Neutrophil (primary cell): ENCODE results near the gene HTATIP2.

Source experiments
- H3K27ac ChIP-seq: fragments of 200-600 bp; sonication (generic); 2 replicates; pipeline ENCODE4 v1.5.1; 2016; ENCODE audit warnings: mild to moderate bottlenecking, moderate library complexity
- H3K27me3 ChIP-seq: fragments of 200-600 bp; sonication (generic); 2 replicates; pipeline ENCODE4 v1.6.0; 2016; ENCODE audit warnings: mild to moderate bottlenecking
- H3K36me3 ChIP-seq: fragments of 200-600 bp; sonication (generic); 2 replicates; pipeline ENCODE4 v1.5.1; 2017
- H3K4me1 ChIP-seq, 2 experiments: fragments of 200-600 bp in 1 of 2; sonication (generic) in 1 of 2; 1 replicate in 1 of 2; 2 replicates in 1 of 2; pipeline versions ENCODE4 v1.5.1 to v1.6.1; 2013 to 2016; ENCODE audit warnings: low read depth in 1 of 2, low read length in 1 of 2, mild to moderate bottlenecking in 1 of 2, moderate library complexity in 1 of 2; ENCODE audit not compliant: control insufficient read depth in 1 of 2, insufficient read depth in 1 of 2
- H3K4me3 ChIP-seq, 2 experiments: fragments of 200-600 bp in 1 of 2; sonication (generic) in 1 of 2; 1 replicate in 1 of 2; 2 replicates in 1 of 2; pipeline ENCODE4 v1.5.1; 2013 to 2016; ENCODE audit warnings: low read depth in 1 of 2, low read length in 1 of 2, mild to moderate bottlenecking in 1 of 2, moderate library complexity in 1 of 2
- H3K9me3 ChIP-seq: fragments of 200-600 bp; sonication (generic); 2 replicates; pipeline ENCODE4 v1.5.1; 2016
- CTCF ChIP-seq: fragments of 200-600 bp; sonication (generic); IDR thresholded peaks from 2 replicates; pipeline ENCODE4 v1.5.1; 2016; ENCODE audit warnings: antibody characterized with exemption

The HTATIP2 gene

GRCh38 chr11:20406484-20406883, 43.0 kb downstream of the HTATIP2 start:
- Histone ChIP-seq H3K4me3 (no peak overlapping the region), H3K9me3 (no peaks in the 10 kb centered on the region), H3K4me1 (no peaks in the 10 kb centered on the region), H3K27me3 (no peaks in the 10 kb centered on the region), H3K27ac (no peak overlapping the region), H3K36me3 (peaks cover 31% of the 10 kb centered on the region)
- TF ChIP-seq CTCF, result no peak

GRCh38 chr11:20407344-20407743, 43.8 kb downstream of the HTATIP2 start:
- Histone ChIP-seq H3K36me3 (peaks cover 31% of the 10 kb centered on the region), H3K27me3 (no peaks in the 10 kb centered on the region), H3K9me3 (no peaks in the 10 kb centered on the region), H3K4me1 (no peaks in the 10 kb centered on the region), H3K27ac (no peak overlapping the region), H3K4me3 (no peak overlapping the region)
- no peak for TF ChIP-seq CTCF

DNA sequence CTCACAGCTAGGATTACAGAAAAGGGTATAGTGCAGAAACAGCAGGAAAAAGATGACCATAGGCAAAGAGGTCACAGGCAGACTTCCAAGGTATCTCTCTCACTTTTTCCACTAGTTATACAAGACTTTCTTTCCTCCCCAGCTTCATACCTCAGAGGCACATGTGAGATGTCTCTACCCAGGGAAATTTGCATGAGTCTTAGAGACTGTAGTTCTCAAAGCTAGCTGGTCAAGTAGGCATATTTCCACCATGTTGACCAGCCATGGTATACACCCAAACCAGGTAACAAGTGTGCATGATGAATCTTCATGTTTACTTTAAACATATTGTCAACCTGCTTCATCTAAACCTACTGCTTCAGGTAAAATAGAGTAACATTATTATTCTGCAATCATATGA, 51.9 kb downstream of the HTATIP2 start:
- H3K4me1 ChIP-seq, result no peaks in the 10 kb centered on the region
- H3K27ac ChIP-seq, result no peak overlapping the region
- H3K4me3 ChIP-seq, result no peak overlapping the region
- H3K36me3 ChIP-seq, result peaks cover 2% of the 10 kb centered on the region
- H3K9me3 ChIP-seq, result no peaks in the 10 kb centered on the region
- no peak for TF ChIP-seq CTCF
- no peaks in the 10 kb centered on the region for H3K27me3 ChIP-seq

GRCh38 chr11:20417771-20418170, 54.3 kb downstream of the HTATIP2 start:
- Histone ChIP-seq H3K36me3 (peaks cover 4% of the 10 kb centered on the region), H3K9me3 (no peaks in the 10 kb centered on the region), H3K4me3 (no peak overlapping the region), H3K27ac (no peak overlapping the region), H3K27me3 (no peaks in the 10 kb centered on the region), H3K4me1 (no peaks in the 10 kb centered on the region)
- TF ChIP-seq CTCF, result no peak

GRCh38 chr11:20421946-20422345, 58.4 kb downstream of the HTATIP2 start:
- H3K9me3 ChIP-seq, result no peaks in the 10 kb centered on the region
- H3K27ac ChIP-seq, result no peak overlapping the region
- H3K27me3 ChIP-seq, result no peaks in the 10 kb centered on the region
- H3K36me3 ChIP-seq, result peaks cover 4% of the 10 kb centered on the region
- no peak overlapping the region for H3K4me3 ChIP-seq
- no peaks in the 10 kb centered on the region for H3K4me1 ChIP-seq
- TF ChIP-seq CTCF, result no peak

GRCh38 chr11:20429216-20429615, 65.7 kb downstream of the HTATIP2 start:
- H3K4me1 ChIP-seq, result no peaks in the 10 kb centered on the region
- no peaks in the 10 kb centered on the region for H3K36me3 ChIP-seq
- no peak for TF ChIP-seq CTCF
- H3K27ac ChIP-seq, result no peak overlapping the region
- no peaks in the 10 kb centered on the region for H3K27me3 ChIP-seq
- H3K9me3 ChIP-seq, result no peaks in the 10 kb centered on the region
- H3K4me3 ChIP-seq, result no peak overlapping the region
